Choroid plexus epithelial cell (primary cell): ENCODE measurements around the gene LAMC3.

Experiments used
- DNase-seq: peaks from one replicate; pipeline ENCODE4 v3.0.0-alpha.2; 2010; ENCODE audit warnings: low read depth
- H3K4me3 ChIP-seq: 2 replicates; pipeline ENCODE4 v1.5.1; 2011; ENCODE audit warnings: low read depth, mild to moderate bottlenecking, control low read depth, low read length, moderate library complexity
- CTCF ChIP-seq: conservative IDR thresholded peaks from 2 replicates; pipeline ENCODE4 v1.5.1; 2011; ENCODE audit warnings: low read depth, mild to moderate bottlenecking, control low read depth, inconsistent platforms, low read length, moderate library complexity

The LAMC3 gene

GRCh38 chr9:130963337-130963908 lies 45.6 kb upstream of the LAMC3 start:
- no peak for DNase-seq
- no peak overlapping the region for H3K4me3 ChIP-seq
- no peak for TF ChIP-seq CTCF

- no peak overlapping the region for H3K4me3 ChIP-seq
Observed at GRCh38 chr9:130963916-130964315, 45.1 kb upstream of the LAMC3 start.

GRCh38 chr9:130965680-130966079 lies 43.3 kb upstream of the LAMC3 start:
- no peak for DNase-seq
- TF ChIP-seq CTCF = no peak

More at GRCh38 chr9:130963916-130964315, 45.1 kb upstream of the LAMC3 start:
- no peak for DNase-seq
- TF ChIP-seq CTCF = no peak

GRCh38 chr9:130970052-130970451 lies 38.9 kb upstream of the LAMC3 start:
- no peak for TF ChIP-seq CTCF
- H3K4me3 ChIP-seq = no peak overlapping the region
- DNase-seq = no peak

More at GRCh38 chr9:130965680-130966079, 43.3 kb upstream of the LAMC3 start:
- H3K4me3 ChIP-seq = no peak overlapping the region

- DNase-seq = no peak
- TF ChIP-seq CTCF = no peak
- H3K4me3 ChIP-seq = no peak overlapping the region
Observed at GRCh38 chr9:130970855-130971254, 38.1 kb upstream of the LAMC3 start.

GRCh38 chr9:130971294-130971849 lies 37.6 kb upstream of the LAMC3 start:
- TF ChIP-seq CTCF = no peak
- H3K4me3 ChIP-seq = no peak overlapping the region
- DNase-seq = no peak

- no peak for TF ChIP-seq CTCF
- no peak overlapping the region for H3K4me3 ChIP-seq
- no peak for DNase-seq
Observed at GRCh38 chr9:130972277-130972956, 36.6 kb upstream of the LAMC3 start.
